Effector memory CD8-positive, alpha-beta T cell (primary cell): ENCODE results near the gene REEP1.
"Not testable (repeated sequence)": the region's sequence is repeated elsewhere in the genome, so short reads cannot be mapped to it uniquely, and the experiment has no call there.

Source experiments
- ATAC-seq: fragments of 150-1000 bp; cut with Tn5 transposase; replicated peaks from 2 replicates; pipeline ENCODE4 v1.10.0; 2021; ENCODE audit warnings: mild to moderate bottlenecking, moderate library complexity
- DNase-seq, 3 experiments: peaks; one replicate each; pipeline ENCODE4 v3.0.0; 2021
- H3K27ac Mint-ChIP-seq, 2 donors: one replicate each; pipeline ENCODE4 v1.8.0; 2022; ENCODE audit warnings: mild to moderate bottlenecking in 2 of 2, mixed read lengths in 2 of 2, moderate library complexity in 2 of 2
- H3K27me3 Mint-ChIP-seq, 2 donors: one replicate each; pipeline ENCODE4 v1.8.0; 2022; ENCODE audit warnings: mixed read lengths in 2 of 2
- H3K36me3 Mint-ChIP-seq: one replicate; pipeline ENCODE4 v1.8.0; 2022; ENCODE audit warnings: mild to moderate bottlenecking, moderate library complexity, mixed read lengths; ENCODE audit not compliant: insufficient read depth
- H3K4me1 Mint-ChIP-seq, 2 donors: one replicate each; pipeline ENCODE4 v1.8.0; 2022; ENCODE audit warnings: low read depth in 2 of 2, mixed read lengths in 2 of 2
- H3K4me3 Mint-ChIP-seq, 2 donors: one replicate each; pipeline ENCODE4 v1.8.0; 2022; ENCODE audit warnings: mild to moderate bottlenecking in 2 of 2, mixed read lengths in 2 of 2, moderate library complexity in 2 of 2
- H3K9me3 Mint-ChIP-seq, 2 donors: one replicate each; pipeline ENCODE4 v1.8.0; 2022; ENCODE audit warnings: mixed read lengths in 2 of 2

REEP1 gene

GRCh38 chr2:86251840-86252266 is 85.6 kb downstream of the REEP1 start:
- peaks cover 3% of the 10 kb centered on the region for H3K36me3 Mint-ChIP-seq
- DNase-seq (no peak), ATAC-seq (no peak)
- H3K27me3 Mint-ChIP-seq = peaks cover 46 to 74% of the 10 kb centered on the region in 2 donors
- no peaks in the 10 kb centered on the region for H3K9me3 Mint-ChIP-seq
- H3K27ac Mint-ChIP-seq = no peak overlapping the region
- H3K4me3 Mint-ChIP-seq = no peak overlapping the region
- no peaks in the 10 kb centered on the region for H3K4me1 Mint-ChIP-seq

GRCh38 chr2:86249579-86250391 is 87.6 kb downstream of the REEP1 start:
- H3K4me1 Mint-ChIP-seq = no peaks in the 10 kb centered on the region
- no peaks in the 10 kb centered on the region for H3K36me3 Mint-ChIP-seq
- no peak for DNase-seq
- H3K9me3 Mint-ChIP-seq = no peaks in the 10 kb centered on the region
- peaks cover 34 to 56% of the 10 kb centered on the region in 2 donors for H3K27me3 Mint-ChIP-seq
- H3K27ac Mint-ChIP-seq = peak overlapping the region; percentile 77
- ATAC-seq = no peak
- H3K4me3 Mint-ChIP-seq = no peak overlapping the region

GRCh38 chr2:86249176-86249575 is 88.2 kb downstream of the REEP1 start:
- ATAC-seq (no peak), DNase-seq (no peak)
- Mint-ChIP-seq H3K27ac (peak overlapping the region in 1 of 2 donors; percentile 77), H3K36me3 (no peaks in the 10 kb centered on the region), H3K4me1 (no peaks in the 10 kb centered on the region), H3K27me3 (peaks cover 32 to 50% of the 10 kb centered on the region in 2 donors), H3K9me3 (no peaks in the 10 kb centered on the region), H3K4me3 (no peak overlapping the region)

- H3K36me3 Mint-ChIP-seq, DNase-seq, ATAC-seq, H3K4me3 Mint-ChIP-seq, H3K9me3 Mint-ChIP-seq, H3K27ac Mint-ChIP-seq, H3K4me1 Mint-ChIP-seq: not testable (repeated sequence)
- H3K27me3 Mint-ChIP-seq = peaks cover 4 to 11% of the 10 kb centered on the region in 2 donors
Observed at GRCh38 chr2:86245222-86245621, 92.2 kb downstream of the REEP1 start.

DNA sequence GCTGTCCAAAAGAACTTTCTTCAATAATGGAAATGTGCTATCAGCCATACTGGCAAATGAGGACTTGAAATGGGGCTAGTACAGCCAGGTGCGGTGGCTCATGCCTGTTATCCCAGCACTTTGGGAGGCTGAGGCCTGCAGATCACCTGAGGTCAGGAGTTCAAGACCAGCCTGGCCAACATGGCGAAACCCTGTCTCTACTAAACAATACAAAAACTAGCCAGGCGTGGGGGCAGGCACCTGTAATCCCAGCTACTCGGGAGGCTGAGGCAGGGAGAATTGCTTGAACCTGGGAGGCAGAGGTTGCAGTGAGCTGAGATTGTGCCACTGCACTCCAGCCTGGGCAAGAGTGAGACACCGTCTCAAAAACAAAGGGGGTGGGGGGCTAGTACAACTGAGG is 92.6 kb downstream of the REEP1 start:
- H3K27me3 Mint-ChIP-seq, H3K4me3 Mint-ChIP-seq, H3K27ac Mint-ChIP-seq, ATAC-seq, H3K4me1 Mint-ChIP-seq, DNase-seq, H3K9me3 Mint-ChIP-seq, H3K36me3 Mint-ChIP-seq: not testable (repeated sequence)

DNA sequence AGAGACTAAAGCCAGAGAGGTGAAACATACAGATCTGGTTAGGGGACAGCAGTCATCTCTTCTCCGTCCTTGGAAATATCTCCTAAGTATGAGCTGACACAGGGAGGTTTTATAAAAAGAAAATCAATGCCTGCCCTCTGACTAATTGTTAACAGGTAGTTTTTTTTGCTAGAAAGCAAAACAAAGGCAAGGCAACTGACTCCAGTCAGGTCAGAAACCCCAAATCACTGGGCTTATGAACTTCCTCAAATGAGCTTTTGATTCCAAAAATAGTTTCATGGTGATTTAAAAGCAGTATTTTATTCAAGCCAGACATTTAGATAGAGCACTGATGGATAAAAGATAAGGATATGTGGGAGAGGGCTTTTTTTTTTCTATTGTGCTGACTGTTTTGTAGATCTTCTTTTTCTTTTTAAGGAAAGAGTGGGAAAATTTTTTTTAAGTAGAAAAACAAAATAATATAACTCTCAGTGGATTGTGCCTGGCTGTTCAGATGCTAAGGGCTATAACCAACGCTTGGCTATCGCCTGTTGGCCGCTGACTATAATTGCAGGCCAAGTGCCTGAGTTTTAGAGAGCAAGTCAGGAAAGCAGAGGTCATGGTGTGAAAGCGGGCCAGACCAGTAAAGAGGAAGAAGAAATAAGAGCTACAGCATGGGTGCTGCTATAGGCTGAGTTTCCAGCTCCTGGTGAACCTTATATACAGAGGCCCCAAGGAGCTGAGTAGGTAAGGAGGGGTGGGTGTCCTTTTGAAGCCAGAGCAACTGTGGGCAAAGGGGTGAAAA is 93.3 kb downstream of the REEP1 start:
- Mint-ChIP-seq H3K27ac (no peak overlapping the region), H3K4me3 (no peak overlapping the region), H3K9me3 (no peaks in the 10 kb centered on the region), H3K4me1 (no peaks in the 10 kb centered on the region), H3K36me3 (no peaks in the 10 kb centered on the region), H3K27me3 (no peaks in the 10 kb centered on the region)
- ATAC-seq = no peak
- DNase-seq = no peak

- DNase-seq = no peak
- no peaks in the 10 kb centered on the region for H3K9me3 Mint-ChIP-seq
- H3K4me3 Mint-ChIP-seq = no peak overlapping the region
- no peaks in the 10 kb centered on the region for H3K36me3 Mint-ChIP-seq
- H3K4me1 Mint-ChIP-seq = peaks cover 3% of the 10 kb centered on the region in 2 donors
- H3K27me3 Mint-ChIP-seq = peaks cover 0 to 3% of the 10 kb centered on the region in 2 donors
- no peak overlapping the region for H3K27ac Mint-ChIP-seq
- ATAC-seq = no peak
Observed at GRCh38 chr2:86243272-86243671, 94.2 kb downstream of the REEP1 start.

GRCh38 chr2:86241611-86242010 is 95.8 kb downstream of the REEP1 start:
- Mint-ChIP-seq H3K4me1 (peaks cover 3% of the 10 kb centered on the region in 2 donors), H3K4me3 (no peak overlapping the region), H3K9me3 (no peaks in the 10 kb centered on the region), H3K27me3 (peaks cover 9 to 10% of the 10 kb centered on the region in 2 donors), H3K27ac (no peak overlapping the region), H3K36me3 (no peaks in the 10 kb centered on the region)
- no peak for DNase-seq
- ATAC-seq = no peak

GRCh38 chr2:86240251-86240650 is 97.2 kb downstream of the REEP1 start:
- no peak for ATAC-seq
- DNase-seq = no peak
- Mint-ChIP-seq H3K27ac (no peak overlapping the region), H3K4me1 (peaks cover 3% of the 10 kb centered on the region in 2 donors), H3K27me3 (peaks cover 15 to 22% of the 10 kb centered on the region in 2 donors), H3K36me3 (no peaks in the 10 kb centered on the region), H3K4me3 (no peak overlapping the region), H3K9me3 (no peaks in the 10 kb centered on the region)

DNA sequence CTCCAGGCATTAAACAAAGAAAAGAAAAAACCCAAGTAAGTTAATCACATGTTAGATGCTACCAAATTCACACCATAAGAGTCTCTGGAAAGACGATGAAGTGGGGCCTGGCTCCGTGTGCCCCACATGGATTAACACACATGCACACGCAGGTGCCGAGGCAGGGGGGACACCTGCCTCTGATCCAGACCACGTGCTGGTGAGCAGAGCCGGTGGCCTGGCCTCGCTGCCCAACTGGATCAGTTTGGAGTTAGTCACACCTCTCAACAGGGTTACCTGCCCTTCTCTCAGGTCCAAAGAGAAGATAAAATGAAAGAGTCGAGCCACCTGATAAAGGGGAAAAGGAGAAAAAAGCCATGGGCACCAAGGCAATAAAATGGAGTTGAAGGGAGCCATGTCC is 97.7 kb downstream of the REEP1 start:
- Mint-ChIP-seq H3K27me3 (peaks cover 15 to 23% of the 10 kb centered on the region in 2 donors), H3K27ac (no peak overlapping the region), H3K9me3 (no peaks in the 10 kb centered on the region), H3K4me1 (peaks cover 3% of the 10 kb centered on the region in 2 donors), H3K36me3 (no peaks in the 10 kb centered on the region), H3K4me3 (no peak overlapping the region)
- no peak for DNase-seq
- no peak for ATAC-seq

DNA sequence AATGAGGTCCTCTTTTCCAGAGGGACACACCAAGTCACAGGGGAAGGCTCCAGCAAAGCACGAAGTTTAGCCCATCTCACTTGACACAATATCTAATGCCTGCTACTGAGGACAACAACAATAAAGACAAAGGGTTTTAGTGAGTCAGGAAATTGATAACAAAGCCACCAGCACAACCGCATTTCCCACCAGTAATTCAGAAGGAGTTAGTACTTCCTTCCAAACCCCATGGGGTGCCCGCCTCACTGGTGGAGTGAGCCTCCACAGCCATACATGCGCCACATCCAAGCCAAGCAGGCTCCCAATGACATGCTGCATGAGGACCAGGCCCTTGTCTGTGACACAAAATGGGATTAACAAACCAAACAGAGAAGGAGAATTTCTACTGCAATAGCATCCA is 98.1 kb downstream of the REEP1 start:
- no peak for ATAC-seq

GRCh38 chr2:86238354-86238753 is 99.1 kb downstream of the REEP1 start:
- Mint-ChIP-seq H3K36me3 (no peaks in the 10 kb centered on the region), H3K4me1 (peaks cover 3% of the 10 kb centered on the region in 2 donors), H3K27ac (peak overlapping the region in 1 of 2 donors; percentile 42), H3K9me3 (no peaks in the 10 kb centered on the region), H3K27me3 (peaks cover 15 to 30% of the 10 kb centered on the region in 2 donors), H3K4me3 (no peak overlapping the region)
- peak; percentile 71 for ATAC-seq
- DNase-seq = peak in 1 of 3 experiments; percentile 8

More for the DNA sequence above, 98.1 kb downstream of the REEP1 start:
- Mint-ChIP-seq H3K4me1 (peaks cover 3% of the 10 kb centered on the region in 2 donors), H3K9me3 (no peaks in the 10 kb centered on the region), H3K27ac (no peak overlapping the region), H3K27me3 (peaks cover 15 to 23% of the 10 kb centered on the region in 2 donors), H3K36me3 (no peaks in the 10 kb centered on the region), H3K4me3 (no peak overlapping the region)
- DNase-seq = no peak

- ATAC-seq (no peak), DNase-seq (no peak)
- no peak overlapping the region for H3K27ac Mint-ChIP-seq
- H3K9me3 Mint-ChIP-seq = no peaks in the 10 kb centered on the region
- no peaks in the 10 kb centered on the region for H3K36me3 Mint-ChIP-seq
- no peak overlapping the region for H3K4me3 Mint-ChIP-seq
- peaks cover 3% of the 10 kb centered on the region in 2 donors for H3K4me1 Mint-ChIP-seq
- H3K27me3 Mint-ChIP-seq = peaks cover 15 to 34% of the 10 kb centered on the region in 2 donors
Observed at GRCh38 chr2:86237172-86237571, 100.3 kb downstream of the REEP1 start.
